Thoracic aorta (tissue), 2 donors: ENCODE results near the gene RILPL1. TPM values are rescaled to one million over a fixed set of nuclear protein-coding genes. Genes with fewer than 3 reads are reported as not detected.
"Not testable (repeated sequence)": the region's sequence is repeated elsewhere in the genome, so short reads cannot be mapped to it uniquely, and the experiment has no call there.

Source experiments
- ATAC-seq: fragments of 150-250 bp; one replicate; pipeline ENCODE4 v1.8.0; 2017; ENCODE audit warnings: low read depth; ENCODE audit not compliant: insufficient number of reproducible peaks, low FRiP score
- DNase-seq: peaks from one replicate; pipeline ENCODE4 v3.0.0-alpha.2; 2020; ENCODE audit warnings: low spot score
- H3K27ac ChIP-seq, 2 donors: fragments of 200-600 bp; sonication (generic); 1 replicate in 1 of 2; 2 replicates in 1 of 2; pipeline ENCODE4 v1.5.1; 2016; ENCODE audit warnings: mild to moderate bottlenecking in 2 of 2, moderate library complexity in 2 of 2
- H3K27me3 ChIP-seq: fragments of 200-600 bp; sonication (generic); replicated peaks from 2 replicates; pipeline ENCODE4 v1.6.0; 2016; ENCODE audit warnings: mild to moderate bottlenecking; ENCODE audit not compliant: insufficient read depth
- H3K36me3 ChIP-seq: fragments of 200-600 bp; sonication (generic); one replicate; pipeline ENCODE4 v1.5.1; 2016
- H3K4me1 ChIP-seq, 2 donors: fragments of 200-600 bp; sonication (generic); 1 replicate in 1 of 2; 2 replicates in 1 of 2; pipeline versions ENCODE4 v1.5.1 to v1.6.0; 2016; ENCODE audit warnings: low read depth in 2 of 2, mild to moderate bottlenecking in 1 of 2; ENCODE audit not compliant: control insufficient read depth in 1 of 2
- H3K4me3 ChIP-seq: fragments of 200-600 bp; sonication (generic); 2 replicates; pipeline ENCODE4 v1.5.1; 2016; ENCODE audit warnings: mild to moderate bottlenecking
- H3K9me3 ChIP-seq: fragments of 200-600 bp; sonication (generic); 2 replicates; pipeline ENCODE4 v1.5.1; 2016
- CTCF ChIP-seq: fragments of 200-600 bp; sonication (generic); IDR thresholded peaks from one replicate; pipeline ENCODE4 v1.5.1; 2019; ENCODE audit warnings: antibody characterized with exemption
- total RNA-seq, 2 donors: library from RNA; depleted of rRNA; stranded (reverse); fragments of >200 nt; gene quantifications; one replicate each; pipeline versions ENCODE4 v1.1.0 to v1.2.3, GENCODE V29; 2016

Gene RILPL1
- total RNA-seq, 2 donors from 2014 or later: 29.0 to 49.7 TPM

DNA sequence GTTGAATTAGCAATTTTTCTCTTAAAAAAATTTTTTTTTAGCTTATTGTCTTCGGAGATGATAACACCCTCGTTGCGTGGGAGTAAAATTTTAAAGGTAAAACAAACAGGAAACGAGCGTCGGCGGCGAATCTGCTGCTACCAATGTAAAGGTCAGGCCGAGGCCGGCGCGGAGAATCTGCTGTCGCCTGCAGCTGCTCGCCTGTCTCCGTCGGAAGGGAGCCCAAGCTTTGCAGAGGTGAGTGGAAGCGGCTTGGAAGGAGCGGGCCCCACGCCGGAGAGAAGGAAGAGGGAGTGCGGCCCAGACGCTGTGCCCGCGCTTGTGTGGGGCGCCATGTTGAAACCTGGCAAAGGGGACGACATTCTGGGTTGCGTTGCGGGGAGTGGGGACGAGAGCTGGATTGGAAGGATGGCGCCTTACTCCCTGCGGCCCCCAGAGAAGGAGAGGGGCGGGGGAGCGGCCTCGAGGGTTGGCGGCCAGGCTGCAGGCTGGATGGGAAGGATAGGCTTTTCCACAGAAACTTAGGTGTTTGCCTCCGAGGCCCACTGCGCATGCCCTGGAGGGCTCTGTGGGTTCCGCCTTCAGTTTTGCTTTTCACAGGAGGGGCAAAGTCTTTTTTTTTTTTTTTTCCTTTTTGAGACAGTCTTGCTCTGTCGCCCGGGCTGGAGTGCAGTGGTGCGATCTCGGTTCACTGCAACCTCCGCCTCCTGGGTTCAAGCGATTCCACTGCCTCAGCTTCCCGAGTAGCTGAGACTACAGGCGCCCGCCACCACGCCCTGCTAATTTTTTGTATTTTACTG, 75.3 kb downstream of the RILPL1 start, which contains the start of gene SNRNP35:
SNRNP35 (plus strand) TSS at position 160 of the 800 bp plus-strand sequence. CDS start 7,402 bp downstream, outside the sequence.
- TF ChIP-seq CTCF: no peak
- Histone ChIP-seq H3K27ac (peak within 1 kb of the TSS; percentile 94 to 96), H3K4me1 (peaks cover 6 to 16% of the 10 kb centered on the region in 2 donors), H3K4me3 (peak within 1 kb of the TSS; percentile 82), H3K36me3 (no peaks in the 10 kb centered on the region), H3K9me3 (no peaks in the 10 kb centered on the region), H3K27me3 (no peaks in the 10 kb centered on the region)
- ATAC-seq (peak; percentile 32), DNase-seq (peak; percentile 28)

GRCh38 chr12:123453165-123453564, 80.4 kb downstream of the RILPL1 start:
- no peaks in the 10 kb centered on the region for H3K36me3 ChIP-seq
- H3K27ac ChIP-seq: no peak overlapping the region
- ATAC-seq: no peak
- no peaks in the 10 kb centered on the region for H3K4me1 ChIP-seq
- H3K27me3 ChIP-seq: no peaks in the 10 kb centered on the region
- H3K9me3 ChIP-seq: no peaks in the 10 kb centered on the region
- DNase-seq: no peak
- no peak overlapping the region for H3K4me3 ChIP-seq
- no peak for TF ChIP-seq CTCF

DNA sequence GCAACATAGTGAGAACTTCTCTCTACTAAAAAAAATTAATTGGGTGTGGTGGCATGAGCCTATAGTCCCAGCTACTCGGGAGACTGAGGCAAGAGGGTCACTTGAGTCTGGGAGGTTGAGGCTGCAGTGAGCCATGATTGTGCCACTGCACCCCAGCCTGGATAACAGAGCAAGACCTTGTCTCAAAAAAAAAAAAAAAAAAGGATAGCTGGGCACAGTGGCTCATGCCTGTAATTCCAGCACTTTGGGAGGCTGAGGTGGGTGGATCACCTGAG, 81.3 kb downstream of the RILPL1 start:
- ATAC-seq, DNase-seq, H3K9me3 ChIP-seq, H3K4me3 ChIP-seq, H3K36me3 ChIP-seq, H3K4me1 ChIP-seq, H3K27me3 ChIP-seq, H3K27ac ChIP-seq: not testable (repeated sequence)

DNA sequence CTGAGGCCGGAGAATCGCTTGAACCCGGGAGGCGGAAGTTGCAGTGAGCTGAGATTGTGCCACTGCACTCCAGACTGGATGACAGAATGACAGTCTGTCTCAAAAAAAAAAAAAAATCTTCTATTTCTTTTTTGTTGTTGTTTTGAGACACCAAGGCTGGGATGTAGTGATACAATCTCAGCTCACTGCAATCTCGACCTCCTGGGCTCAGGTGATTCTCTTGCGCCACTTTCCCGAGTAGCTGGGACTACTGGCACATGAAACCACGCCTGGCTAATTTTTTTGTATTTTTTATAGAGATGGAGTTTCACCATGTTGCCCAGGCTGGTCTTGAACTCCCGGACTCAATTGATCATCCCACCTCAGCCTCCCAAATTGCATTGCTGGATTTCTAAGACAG, 82.9 kb downstream of the RILPL1 start:
- Histone ChIP-seq H3K36me3 (no peaks in the 10 kb centered on the region), H3K4me1 (peaks cover 8 to 12% of the 10 kb centered on the region in 2 donors), H3K27ac (no peak overlapping the region), H3K27me3 (no peaks in the 10 kb centered on the region), H3K9me3 (no peaks in the 10 kb centered on the region), H3K4me3 (no peak overlapping the region)
- no peak for TF ChIP-seq CTCF
- DNase-seq (no peak), ATAC-seq (no peak)

GRCh38 chr12:123449856-123450255, 83.7 kb downstream of the RILPL1 start:
- no peak overlapping the region for H3K27ac ChIP-seq
- no peaks in the 10 kb centered on the region for H3K36me3 ChIP-seq
- no peak for ATAC-seq
- no peaks in the 10 kb centered on the region for H3K9me3 ChIP-seq
- TF ChIP-seq CTCF: no peak
- no peaks in the 10 kb centered on the region for H3K27me3 ChIP-seq
- H3K4me3 ChIP-seq: no peak overlapping the region
- peaks cover 16 to 20% of the 10 kb centered on the region in 2 donors for H3K4me1 ChIP-seq
- no peak for DNase-seq
